SK-N-SH treated with all-trans-retinoic acid at 6 μM for 48 hours (cell line): Measurements from ENCODE around the gene PLA2G4A.

Source experiments
- ARNTL ChIP-seq: fragments of 450-650 bp; formaldehyde crosslinking; IDR thresholded peaks from 2 replicates; pipeline ENCODE4 v1.5.0; 2020; ENCODE audit warnings: low read depth, mild to moderate bottlenecking, moderate library complexity, borderline replicate concordance
- CREB5 ChIP-seq: fragments of 250-450 bp; sonication (Bioruptor Pico); IDR thresholded peaks from 2 replicates; pipeline ENCODE4 v1.5.1; 2020; ENCODE audit warnings: low read depth, mild to moderate bottlenecking, moderate library complexity
- CSDC2 ChIP-seq: fragments of 250-450 bp; sonication (Bioruptor Pico); IDR thresholded peaks from 2 replicates; pipeline ENCODE4 v1.5.0; 2020; ENCODE audit warnings: mild to moderate bottlenecking, moderate library complexity
- CSRNP3 ChIP-seq: fragments of 250-450 bp; sonication (Bioruptor Pico); IDR thresholded peaks from 2 replicates; pipeline ENCODE4 v1.5.1; 2021; ENCODE audit warnings: mild to moderate bottlenecking, moderate library complexity
- GLIS3 ChIP-seq: fragments of 250-450 bp; sonication (Bioruptor Pico); IDR thresholded peaks from 2 replicates; pipeline ENCODE4 v1.5.0; 2020; ENCODE audit warnings: mild to moderate bottlenecking, moderate library complexity
- RARB ChIP-seq: fragments of 250-450 bp; sonication (Bioruptor Pico); IDR thresholded peaks from 2 replicates; pipeline ENCODE4 v1.8.0; 2021; ENCODE audit warnings: mild to moderate bottlenecking, moderate library complexity
- TCF4 ChIP-seq: fragments of 250-450 bp; sonication (Bioruptor Pico); IDR thresholded peaks from 2 replicates; pipeline ENCODE4 v1.8.0; 2021; ENCODE audit warnings: mild to moderate bottlenecking, moderate library complexity, borderline replicate concordance
- ZC3H10 ChIP-seq: fragments of 250-450 bp; sonication (Bioruptor Pico); IDR thresholded peaks from 2 replicates; pipeline ENCODE4 v1.5.1; 2021; ENCODE audit warnings: mild to moderate bottlenecking, moderate library complexity
- ZFP3 ChIP-seq: fragments of 250-450 bp; sonication (Bioruptor Pico); IDR thresholded peaks from 2 replicates; pipeline ENCODE4 v1.5.0; 2020; ENCODE audit warnings: mild to moderate bottlenecking, moderate library complexity
- TF ChIP-seq, protein P1 (sequence below): fragments of 250-450 bp; sonication (Bioruptor Pico); IDR thresholded peaks from 2 replicates; pipeline ENCODE4 v1.8.0; 2020; ENCODE audit warnings: mild to moderate bottlenecking, moderate library complexity, borderline replicate concordance
- TF ChIP-seq, protein P2 (sequence below): fragments of 250-450 bp; sonication (Bioruptor Pico); IDR thresholded peaks from 2 replicates; pipeline ENCODE4 v1.8.0; 2021; ENCODE audit warnings: low read depth, mild to moderate bottlenecking, moderate library complexity, borderline replicate concordance
- TF ChIP-seq, protein P3 (sequence below): fragments of 250-450 bp; sonication (Bioruptor Pico); IDR thresholded peaks from 2 replicates; pipeline ENCODE4 v1.5.0; 2020; ENCODE audit warnings: mild to moderate bottlenecking, moderate library complexity

- TF ChIP-seq GLIS3 (no peak), ZC3H10 (no peak), ZFP3 (no peak), TCF4 (CRISPR knock-in tag) (no peak), CSDC2 (CRISPR knock-in tag) (no peak), CREB5 (no peak), RARB (CRISPR knock-in tag) (no peak), CSRNP3 (CRISPR knock-in tag) (no peak), ARNTL (CRISPR knock-in tag) (no peak)
- TF ChIP-seq, protein P1, sequence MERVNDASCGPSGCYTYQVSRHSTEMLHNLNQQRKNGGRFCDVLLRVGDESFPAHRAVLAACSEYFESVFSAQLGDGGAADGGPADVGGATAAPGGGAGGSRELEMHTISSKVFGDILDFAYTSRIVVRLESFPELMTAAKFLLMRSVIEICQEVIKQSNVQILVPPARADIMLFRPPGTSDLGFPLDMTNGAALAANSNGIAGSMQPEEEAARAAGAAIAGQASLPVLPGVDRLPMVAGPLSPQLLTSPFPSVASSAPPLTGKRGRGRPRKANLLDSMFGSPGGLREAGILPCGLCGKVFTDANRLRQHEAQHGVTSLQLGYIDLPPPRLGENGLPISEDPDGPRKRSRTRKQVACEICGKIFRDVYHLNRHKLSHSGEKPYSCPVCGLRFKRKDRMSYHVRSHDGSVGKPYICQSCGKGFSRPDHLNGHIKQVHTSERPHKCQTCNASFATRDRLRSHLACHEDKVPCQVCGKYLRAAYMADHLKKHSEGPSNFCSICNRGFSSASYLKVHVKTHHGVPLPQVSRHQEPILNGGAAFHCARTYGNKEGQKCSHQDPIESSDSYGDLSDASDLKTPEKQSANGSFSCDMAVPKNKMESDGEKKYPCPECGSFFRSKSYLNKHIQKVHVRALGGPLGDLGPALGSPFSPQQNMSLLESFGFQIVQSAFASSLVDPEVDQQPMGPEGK (CRISPR knock-in tag) = no peak
- TF ChIP-seq, protein P2, sequence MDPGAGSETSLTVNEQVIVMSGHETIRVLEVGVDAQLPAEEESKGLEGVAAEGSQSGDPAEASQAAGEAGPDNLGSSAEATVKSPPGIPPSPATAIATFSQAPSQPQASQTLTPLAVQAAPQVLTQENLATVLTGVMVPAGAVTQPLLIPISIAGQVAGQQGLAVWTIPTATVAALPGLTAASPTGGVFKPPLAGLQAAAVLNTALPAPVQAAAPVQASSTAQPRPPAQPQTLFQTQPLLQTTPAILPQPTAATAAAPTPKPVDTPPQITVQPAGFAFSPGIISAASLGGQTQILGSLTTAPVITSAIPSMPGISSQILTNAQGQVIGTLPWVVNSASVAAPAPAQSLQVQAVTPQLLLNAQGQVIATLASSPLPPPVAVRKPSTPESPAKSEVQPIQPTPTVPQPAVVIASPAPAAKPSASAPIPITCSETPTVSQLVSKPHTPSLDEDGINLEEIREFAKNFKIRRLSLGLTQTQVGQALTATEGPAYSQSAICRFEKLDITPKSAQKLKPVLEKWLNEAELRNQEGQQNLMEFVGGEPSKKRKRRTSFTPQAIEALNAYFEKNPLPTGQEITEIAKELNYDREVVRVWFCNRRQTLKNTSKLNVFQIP (CRISPR knock-in tag) = no peak
- TF ChIP-seq, protein P3, sequence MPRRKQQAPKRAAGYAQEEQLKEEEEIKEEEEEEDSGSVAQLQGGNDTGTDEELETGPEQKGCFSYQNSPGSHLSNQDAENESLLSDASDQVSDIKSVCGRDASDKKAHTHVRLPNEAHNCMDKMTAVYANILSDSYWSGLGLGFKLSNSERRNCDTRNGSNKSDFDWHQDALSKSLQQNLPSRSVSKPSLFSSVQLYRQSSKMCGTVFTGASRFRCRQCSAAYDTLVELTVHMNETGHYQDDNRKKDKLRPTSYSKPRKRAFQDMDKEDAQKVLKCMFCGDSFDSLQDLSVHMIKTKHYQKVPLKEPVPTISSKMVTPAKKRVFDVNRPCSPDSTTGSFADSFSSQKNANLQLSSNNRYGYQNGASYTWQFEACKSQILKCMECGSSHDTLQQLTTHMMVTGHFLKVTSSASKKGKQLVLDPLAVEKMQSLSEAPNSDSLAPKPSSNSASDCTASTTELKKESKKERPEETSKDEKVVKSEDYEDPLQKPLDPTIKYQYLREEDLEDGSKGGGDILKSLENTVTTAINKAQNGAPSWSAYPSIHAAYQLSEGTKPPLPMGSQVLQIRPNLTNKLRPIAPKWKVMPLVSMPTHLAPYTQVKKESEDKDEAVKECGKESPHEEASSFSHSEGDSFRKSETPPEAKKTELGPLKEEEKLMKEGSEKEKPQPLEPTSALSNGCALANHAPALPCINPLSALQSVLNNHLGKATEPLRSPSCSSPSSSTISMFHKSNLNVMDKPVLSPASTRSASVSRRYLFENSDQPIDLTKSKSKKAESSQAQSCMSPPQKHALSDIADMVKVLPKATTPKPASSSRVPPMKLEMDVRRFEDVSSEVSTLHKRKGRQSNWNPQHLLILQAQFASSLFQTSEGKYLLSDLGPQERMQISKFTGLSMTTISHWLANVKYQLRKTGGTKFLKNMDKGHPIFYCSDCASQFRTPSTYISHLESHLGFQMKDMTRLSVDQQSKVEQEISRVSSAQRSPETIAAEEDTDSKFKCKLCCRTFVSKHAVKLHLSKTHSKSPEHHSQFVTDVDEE = no peak
These were observed 9.8 kb downstream of the PLA2G4A start for GRCh38 chr1:186838380-186839040.
